ENCODE results near the gene PTPN9.

- TF ChIP-seq, protein P1, sequence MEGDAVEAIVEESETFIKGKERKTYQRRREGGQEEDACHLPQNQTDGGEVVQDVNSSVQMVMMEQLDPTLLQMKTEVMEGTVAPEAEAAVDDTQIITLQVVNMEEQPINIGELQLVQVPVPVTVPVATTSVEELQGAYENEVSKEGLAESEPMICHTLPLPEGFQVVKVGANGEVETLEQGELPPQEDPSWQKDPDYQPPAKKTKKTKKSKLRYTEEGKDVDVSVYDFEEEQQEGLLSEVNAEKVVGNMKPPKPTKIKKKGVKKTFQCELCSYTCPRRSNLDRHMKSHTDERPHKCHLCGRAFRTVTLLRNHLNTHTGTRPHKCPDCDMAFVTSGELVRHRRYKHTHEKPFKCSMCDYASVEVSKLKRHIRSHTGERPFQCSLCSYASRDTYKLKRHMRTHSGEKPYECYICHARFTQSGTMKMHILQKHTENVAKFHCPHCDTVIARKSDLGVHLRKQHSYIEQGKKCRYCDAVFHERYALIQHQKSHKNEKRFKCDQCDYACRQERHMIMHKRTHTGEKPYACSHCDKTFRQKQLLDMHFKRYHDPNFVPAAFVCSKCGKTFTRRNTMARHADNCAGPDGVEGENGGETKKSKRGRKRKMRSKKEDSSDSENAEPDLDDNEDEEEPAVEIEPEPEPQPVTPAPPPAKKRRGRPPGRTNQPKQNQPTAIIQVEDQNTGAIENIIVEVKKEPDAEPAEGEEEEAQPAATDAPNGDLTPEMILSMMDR (IDR thresholded peaks at IDR 0.05) = no peak
- peak in 1 of 4 donors; percentile 10 for TF ChIP-seq POLR2A (IDR thresholded peaks at IDR 0.05)
- no peak for TF ChIP-seq EP300 (IDR thresholded peaks at IDR 0.05)
These were observed 128.6 kb downstream of the PTPN9 start for GRCh38 chr15:75450307-75451201.
